Sigmoid colon (tissue), 4 donors: ENCODE measurements around the gene PNMA8B.

Source experiments
- EP300 ChIP-seq, 4 donors: sonication (generic); formaldehyde crosslinking; IDR thresholded peaks; one replicate each; pipeline ENCODE4 v1.6.1; 2017; ENCODE audit warnings: antibody characterized with exemption in 4 of 4
- POLR2A ChIP-seq, 2 donors: fragments of 450-650 bp; IDR thresholded peaks; one replicate each; pipeline ENCODE4 v1.6.1; 2016; ENCODE audit warnings: antibody characterized with exemption in 2 of 2, mild to moderate bottlenecking in 2 of 2, moderate library complexity in 2 of 2
- POLR2AphosphoS5 ChIP-seq, 4 donors: sonication (generic); formaldehyde crosslinking; IDR thresholded peaks; one replicate each; pipeline ENCODE4 v1.6.1; 2017; ENCODE audit warnings: antibody characterized with exemption in 4 of 4
- TF ChIP-seq, protein P1 (sequence below), 4 experiments: fragments of 450-650 bp in 3 of 4; fragments of 200-600 bp in 1 of 4; IDR thresholded peaks; one replicate each; pipeline ENCODE4 v1.5.1; 2016 to 2019; ENCODE audit warnings: antibody characterized with exemption in 4 of 4, mild to moderate bottlenecking in 3 of 4, moderate library complexity in 2 of 4

DNA sequence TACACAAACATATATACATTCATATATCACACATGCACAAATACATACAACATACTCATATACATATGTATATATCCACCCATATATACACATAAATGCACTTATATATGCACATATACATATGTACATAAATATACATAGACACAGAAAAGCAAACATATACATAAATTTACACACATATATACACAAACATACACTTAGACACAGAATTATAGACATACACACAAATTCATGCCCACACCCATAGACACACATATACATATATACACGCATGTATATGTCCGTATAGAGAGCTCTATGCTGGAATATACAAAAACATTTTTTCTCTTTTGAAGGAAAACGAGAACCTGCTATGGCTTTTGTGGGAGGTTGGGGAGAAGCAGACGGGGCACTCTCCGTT lies 44.9 kb downstream of the PNMA8B start:
- TF ChIP-seq POLR2AphosphoS5 (IDR thresholded peaks at IDR 0.05) (no peak), EP300 (IDR thresholded peaks at IDR 0.05) (no peak), POLR2A (IDR thresholded peaks at IDR 0.05) (no peak)
- TF ChIP-seq, protein P1, sequence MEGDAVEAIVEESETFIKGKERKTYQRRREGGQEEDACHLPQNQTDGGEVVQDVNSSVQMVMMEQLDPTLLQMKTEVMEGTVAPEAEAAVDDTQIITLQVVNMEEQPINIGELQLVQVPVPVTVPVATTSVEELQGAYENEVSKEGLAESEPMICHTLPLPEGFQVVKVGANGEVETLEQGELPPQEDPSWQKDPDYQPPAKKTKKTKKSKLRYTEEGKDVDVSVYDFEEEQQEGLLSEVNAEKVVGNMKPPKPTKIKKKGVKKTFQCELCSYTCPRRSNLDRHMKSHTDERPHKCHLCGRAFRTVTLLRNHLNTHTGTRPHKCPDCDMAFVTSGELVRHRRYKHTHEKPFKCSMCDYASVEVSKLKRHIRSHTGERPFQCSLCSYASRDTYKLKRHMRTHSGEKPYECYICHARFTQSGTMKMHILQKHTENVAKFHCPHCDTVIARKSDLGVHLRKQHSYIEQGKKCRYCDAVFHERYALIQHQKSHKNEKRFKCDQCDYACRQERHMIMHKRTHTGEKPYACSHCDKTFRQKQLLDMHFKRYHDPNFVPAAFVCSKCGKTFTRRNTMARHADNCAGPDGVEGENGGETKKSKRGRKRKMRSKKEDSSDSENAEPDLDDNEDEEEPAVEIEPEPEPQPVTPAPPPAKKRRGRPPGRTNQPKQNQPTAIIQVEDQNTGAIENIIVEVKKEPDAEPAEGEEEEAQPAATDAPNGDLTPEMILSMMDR (IDR thresholded peaks at IDR 0.05) = no peak
